GM23338 (cell line): ENCODE measurements around the gene MAPK14.

ENCODE experiments used
- CREB1 ChIP-seq: fragments of 250-450 bp; sonication (Bioruptor Pico); IDR thresholded peaks from 2 replicates; pipeline ENCODE4 v1.5.0; 2020; ENCODE audit warnings: low read depth, mild to moderate bottlenecking, moderate library complexity
- CTCF ChIP-seq, 2 experiments: fragments of 200-600 bp in 1 of 2; sonication (generic) in 1 of 2; conservative IDR thresholded peaks; 2 replicates each; pipeline versions ENCODE4 v1.5.1 to v1.6.1; 2016 to 2017; ENCODE audit warnings: antibody characterized with exemption in 2 of 2, low read depth in 2 of 2, mild to moderate bottlenecking in 2 of 2, moderate library complexity in 1 of 2
- EZH2 ChIP-seq: fragments of 200-600 bp; sonication (generic); IDR thresholded peaks from one replicate; pipeline ENCODE4 v1.8.0; 2017; ENCODE audit warnings: antibody characterized with exemption, mild to moderate bottlenecking, low read depth; ENCODE audit not compliant: unreplicated experiment
- POLR2AphosphoS5 ChIP-seq: IDR thresholded peaks from 2 replicates; pipeline ENCODE4 v1.6.1; 2016; ENCODE audit warnings: antibody characterized with exemption, low read depth
- STAT1 ChIP-seq: IDR thresholded peaks from one replicate; pipeline ENCODE4 v1.6.1; 2016; ENCODE audit warnings: antibody characterized with exemption; ENCODE audit not compliant: unreplicated experiment
- ZNF331 ChIP-seq: fragments of 250-450 bp; sonication (Bioruptor Pico); IDR thresholded peaks from 2 replicates; pipeline ENCODE4 v1.5.0; 2020; ENCODE audit warnings: low read depth, mild to moderate bottlenecking, moderate library complexity
- TF ChIP-seq, protein P1 (sequence below): IDR thresholded peaks from one replicate; pipeline ENCODE4 v1.6.1; 2018; ENCODE audit warnings: antibody characterized with exemption; ENCODE audit not compliant: unreplicated experiment
- TF ChIP-seq, protein P2 (sequence below): IDR thresholded peaks from 2 replicates; pipeline ENCODE4 v1.6.1; 2016; ENCODE audit warnings: antibody characterized with exemption

GRCh38 chr6:36025260-36025931 lies 2.2 kb upstream of the MAPK14 start:
- TF ChIP-seq CTCF (conservative IDR thresholded peaks at IDR 0.05; ENCODE audit: low read depth in 2 of 2) = no peak
- TF ChIP-seq EZH2 = no peak
- TF ChIP-seq, protein P1, sequence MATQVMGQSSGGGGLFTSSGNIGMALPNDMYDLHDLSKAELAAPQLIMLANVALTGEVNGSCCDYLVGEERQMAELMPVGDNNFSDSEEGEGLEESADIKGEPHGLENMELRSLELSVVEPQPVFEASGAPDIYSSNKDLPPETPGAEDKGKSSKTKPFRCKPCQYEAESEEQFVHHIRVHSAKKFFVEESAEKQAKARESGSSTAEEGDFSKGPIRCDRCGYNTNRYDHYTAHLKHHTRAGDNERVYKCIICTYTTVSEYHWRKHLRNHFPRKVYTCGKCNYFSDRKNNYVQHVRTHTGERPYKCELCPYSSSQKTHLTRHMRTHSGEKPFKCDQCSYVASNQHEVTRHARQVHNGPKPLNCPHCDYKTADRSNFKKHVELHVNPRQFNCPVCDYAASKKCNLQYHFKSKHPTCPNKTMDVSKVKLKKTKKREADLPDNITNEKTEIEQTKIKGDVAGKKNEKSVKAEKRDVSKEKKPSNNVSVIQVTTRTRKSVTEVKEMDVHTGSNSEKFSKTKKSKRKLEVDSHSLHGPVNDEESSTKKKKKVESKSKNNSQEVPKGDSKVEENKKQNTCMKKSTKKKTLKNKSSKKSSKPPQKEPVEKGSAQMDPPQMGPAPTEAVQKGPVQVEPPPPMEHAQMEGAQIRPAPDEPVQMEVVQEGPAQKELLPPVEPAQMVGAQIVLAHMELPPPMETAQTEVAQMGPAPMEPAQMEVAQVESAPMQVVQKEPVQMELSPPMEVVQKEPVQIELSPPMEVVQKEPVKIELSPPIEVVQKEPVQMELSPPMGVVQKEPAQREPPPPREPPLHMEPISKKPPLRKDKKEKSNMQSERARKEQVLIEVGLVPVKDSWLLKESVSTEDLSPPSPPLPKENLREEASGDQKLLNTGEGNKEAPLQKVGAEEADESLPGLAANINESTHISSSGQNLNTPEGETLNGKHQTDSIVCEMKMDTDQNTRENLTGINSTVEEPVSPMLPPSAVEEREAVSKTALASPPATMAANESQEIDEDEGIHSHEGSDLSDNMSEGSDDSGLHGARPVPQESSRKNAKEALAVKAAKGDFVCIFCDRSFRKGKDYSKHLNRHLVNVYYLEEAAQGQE = no peak
- TF ChIP-seq ZNF331 (CRISPR knock-in tag) = no peak
- TF ChIP-seq, protein P2, sequence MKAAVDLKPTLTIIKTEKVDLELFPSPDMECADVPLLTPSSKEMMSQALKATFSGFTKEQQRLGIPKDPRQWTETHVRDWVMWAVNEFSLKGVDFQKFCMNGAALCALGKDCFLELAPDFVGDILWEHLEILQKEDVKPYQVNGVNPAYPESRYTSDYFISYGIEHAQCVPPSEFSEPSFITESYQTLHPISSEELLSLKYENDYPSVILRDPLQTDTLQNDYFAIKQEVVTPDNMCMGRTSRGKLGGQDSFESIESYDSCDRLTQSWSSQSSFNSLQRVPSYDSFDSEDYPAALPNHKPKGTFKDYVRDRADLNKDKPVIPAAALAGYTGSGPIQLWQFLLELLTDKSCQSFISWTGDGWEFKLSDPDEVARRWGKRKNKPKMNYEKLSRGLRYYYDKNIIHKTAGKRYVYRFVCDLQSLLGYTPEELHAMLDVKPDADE = no peak
- TF ChIP-seq CREB1 (CRISPR knock-in tag) = no peak
- TF ChIP-seq POLR2AphosphoS5 = no peak
- TF ChIP-seq STAT1 = no peak
